ENCODE measurements around the gene ESRRG.
"Not testable (repeated sequence)": the region's sequence is repeated elsewhere in the genome, so short reads cannot be mapped to it uniquely, and the experiment has no call there.

ESRRG gene

DNA sequence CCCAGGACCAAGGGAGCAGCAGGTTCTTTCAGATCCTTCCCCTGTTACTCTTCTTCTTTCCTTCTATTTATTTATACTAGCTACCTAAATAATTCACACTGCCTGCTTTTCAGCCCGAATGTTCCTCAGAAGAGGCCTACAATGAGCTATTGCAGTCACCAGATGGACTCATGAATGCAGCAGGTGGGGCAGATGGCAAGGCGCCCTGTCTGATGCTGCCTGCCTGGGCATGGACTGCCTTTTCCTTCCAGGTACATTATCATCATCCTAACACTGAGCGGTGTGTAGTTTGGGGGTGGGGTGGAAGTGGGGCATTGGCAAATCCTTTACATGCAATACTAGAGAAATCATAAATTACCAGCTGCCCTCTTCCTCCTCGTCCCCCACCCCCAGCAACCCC, 17.6 kb downstream of the ESRRG start:
- no peak for DNase-seq (ENCODE audit: low read depth in 2 of 3, low spot score in 2 of 3)

DNA sequence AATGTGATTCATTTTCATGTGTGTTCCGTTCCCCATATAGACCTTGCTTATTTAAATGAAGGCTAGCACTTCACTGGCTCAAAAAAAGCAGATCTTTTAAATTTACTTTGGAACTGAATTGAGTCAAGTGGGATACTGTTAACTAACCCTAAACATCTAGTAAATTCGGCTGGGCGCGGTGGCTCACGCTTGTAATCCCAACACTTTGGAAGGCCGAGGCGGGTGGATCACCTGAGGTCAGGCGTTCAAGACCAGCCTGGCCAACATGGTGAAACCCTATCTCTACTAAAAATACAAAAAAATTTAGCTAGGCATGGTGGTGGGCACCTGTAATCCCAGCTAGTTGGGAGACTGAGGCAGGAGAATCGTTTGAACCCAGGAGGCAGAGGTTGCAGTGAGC, 19.2 kb downstream of the ESRRG start:
- not testable (repeated sequence) for DNase-seq (ENCODE audit: low read depth in 2 of 3, low spot score in 2 of 3)

DNA sequence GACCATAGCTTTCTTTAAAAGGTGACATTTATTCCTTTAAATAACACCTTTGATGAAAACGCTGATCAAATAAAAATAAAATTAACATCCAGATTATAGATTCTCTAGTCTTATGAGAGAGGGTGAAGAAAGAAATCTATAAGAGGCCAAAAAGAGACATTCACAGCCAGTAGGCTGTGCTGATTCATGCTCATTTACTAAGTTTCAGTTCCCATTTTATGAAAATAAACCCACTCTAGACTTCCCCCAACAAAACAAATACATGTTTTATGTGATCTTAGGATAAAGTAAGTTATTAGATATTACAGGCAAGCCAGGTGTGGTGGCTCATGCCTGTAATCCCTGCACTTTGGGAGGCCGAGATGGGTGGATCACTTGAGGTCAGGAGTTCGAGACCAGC, 21.1 kb downstream of the ESRRG start:
- no peak for DNase-seq (ENCODE audit: low read depth in 2 of 3, low spot score in 2 of 3)

DNA sequence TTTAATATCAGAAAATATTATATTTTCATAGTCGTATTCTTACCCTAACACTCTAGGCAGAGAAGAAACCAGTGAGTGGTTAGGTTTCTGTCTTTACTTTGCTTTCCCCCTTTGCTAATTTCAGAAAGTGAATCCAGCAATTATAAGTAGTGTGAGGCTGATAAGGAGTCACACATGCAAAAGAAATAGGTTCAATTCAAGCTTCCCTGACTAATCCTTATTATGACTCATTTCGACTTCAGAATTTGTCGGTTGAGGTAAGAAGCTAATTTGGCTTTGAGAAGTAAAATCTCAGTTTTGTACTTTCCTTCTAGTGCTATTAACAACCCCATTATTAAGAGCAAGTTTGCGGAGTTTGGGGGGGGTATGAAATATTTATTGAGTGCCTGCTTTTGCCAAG, 22.4 kb downstream of the ESRRG start:
- DNase-seq (ENCODE audit: low read depth in 2 of 3, low spot score in 2 of 3) = no peak

DNA sequence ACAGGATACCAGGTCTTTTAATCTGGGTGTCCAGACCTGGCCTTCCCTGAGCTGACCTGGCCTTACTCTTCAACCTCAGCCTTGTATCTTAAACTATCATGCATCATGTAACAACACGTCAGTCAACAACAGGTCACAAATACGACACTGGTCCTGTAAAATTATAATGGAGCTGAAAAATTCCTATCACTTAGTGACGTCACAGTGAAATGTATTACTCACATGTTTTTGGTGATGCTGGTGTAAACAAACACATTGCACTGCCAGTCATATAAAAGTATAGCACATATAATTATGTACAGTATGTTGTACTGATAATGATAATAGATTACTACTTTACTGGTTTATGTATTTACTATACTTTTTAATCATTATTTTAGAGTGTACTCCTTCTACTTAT, 31.5 kb downstream of the ESRRG start:
- no peak for DNase-seq (ENCODE audit: low read depth in 2 of 3, low spot score in 2 of 3)

DNA sequence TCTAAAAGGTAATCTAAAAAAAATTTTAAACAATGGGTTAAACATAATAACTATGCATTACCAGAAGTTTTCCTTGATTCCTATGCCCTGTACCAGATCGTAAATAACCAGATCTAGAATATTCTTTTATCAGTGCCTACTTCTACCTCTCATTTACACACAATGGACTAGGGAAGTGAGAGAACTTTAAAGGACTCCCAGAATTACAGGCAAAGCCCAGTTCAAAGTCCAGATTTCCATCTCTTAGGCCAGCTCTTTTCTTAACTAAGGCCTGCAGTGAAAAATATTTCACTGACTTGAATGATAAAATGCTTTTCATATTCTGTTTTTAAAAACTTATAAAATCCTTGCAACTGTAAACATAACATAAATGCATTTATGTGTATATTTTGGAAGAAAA, 32.6 kb downstream of the ESRRG start:
- DNase-seq (ENCODE audit: low read depth in 2 of 3, low spot score in 2 of 3) = no peak

DNA sequence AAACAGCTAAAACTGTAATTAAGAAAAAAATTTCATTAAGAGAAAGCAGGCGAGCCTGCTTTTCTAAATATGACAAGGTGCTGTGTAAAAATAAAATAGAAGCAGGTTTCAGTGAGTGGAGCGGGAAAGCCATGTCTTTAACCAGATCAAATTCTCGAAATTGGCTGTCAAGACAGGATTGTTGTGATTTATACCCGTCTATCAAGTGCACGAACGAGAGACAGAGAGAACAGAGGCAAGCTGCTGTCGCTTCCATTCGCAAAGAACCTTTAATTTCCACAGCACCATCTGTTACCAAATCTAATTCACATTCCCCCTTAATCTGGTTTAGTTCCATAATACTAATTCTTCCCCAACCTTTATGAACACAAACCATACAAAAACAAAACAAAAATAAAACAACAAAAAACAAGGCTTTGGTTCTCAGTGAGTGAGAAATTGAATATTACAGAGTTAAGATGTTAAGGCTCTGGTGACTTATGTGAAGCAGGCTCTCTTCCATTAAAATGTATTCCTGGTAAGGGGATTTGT, 35.0 kb downstream of the ESRRG start:
- no peak for DNase-seq (ENCODE audit: low read depth in 2 of 3, low spot score in 2 of 3)

DNA sequence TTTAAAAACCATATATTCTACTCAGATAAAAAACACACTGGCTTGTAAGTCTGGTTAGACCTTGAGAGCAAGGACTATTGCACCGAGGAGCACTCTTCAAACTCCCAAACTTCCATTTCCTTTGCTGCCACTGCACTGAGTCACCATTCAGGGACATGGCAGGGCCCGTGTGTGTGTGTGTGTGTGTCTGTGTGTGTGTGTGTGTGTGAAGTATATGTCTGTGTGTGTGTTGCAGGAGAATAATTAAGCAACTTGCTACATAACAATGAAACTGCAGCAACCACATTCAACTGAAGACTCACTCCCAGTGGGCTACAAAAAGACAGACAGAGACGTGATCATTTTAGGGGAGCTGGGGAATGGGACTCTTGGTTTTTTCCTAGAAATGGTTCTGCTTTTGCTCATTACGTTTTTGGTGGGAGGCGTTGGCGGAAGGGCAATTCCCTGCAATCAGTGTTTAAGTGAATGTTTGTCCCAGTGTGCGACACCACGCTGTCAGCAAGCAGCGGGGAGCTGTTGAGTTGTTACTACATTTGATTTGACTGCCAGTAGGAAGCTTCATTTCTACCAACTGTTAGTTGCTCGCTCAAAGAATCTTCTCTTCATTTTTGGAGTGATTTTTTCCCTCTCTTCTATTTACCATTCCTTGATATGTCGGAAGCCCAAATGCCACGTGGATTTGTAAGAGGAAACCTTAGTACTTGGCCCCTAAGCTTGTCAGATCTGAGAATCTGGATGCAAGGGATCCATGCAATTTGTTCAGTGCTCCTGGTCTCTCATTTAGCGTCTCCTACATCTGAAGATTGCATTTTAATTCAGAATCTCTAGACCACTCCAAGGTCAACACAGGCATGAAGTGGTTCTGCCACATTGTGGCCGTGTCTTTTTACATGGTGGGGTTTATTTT, 36.1 kb downstream of the ESRRG start:
- no peak for DNase-seq (ENCODE audit: low read depth in 2 of 3, low spot score in 2 of 3)

DNA sequence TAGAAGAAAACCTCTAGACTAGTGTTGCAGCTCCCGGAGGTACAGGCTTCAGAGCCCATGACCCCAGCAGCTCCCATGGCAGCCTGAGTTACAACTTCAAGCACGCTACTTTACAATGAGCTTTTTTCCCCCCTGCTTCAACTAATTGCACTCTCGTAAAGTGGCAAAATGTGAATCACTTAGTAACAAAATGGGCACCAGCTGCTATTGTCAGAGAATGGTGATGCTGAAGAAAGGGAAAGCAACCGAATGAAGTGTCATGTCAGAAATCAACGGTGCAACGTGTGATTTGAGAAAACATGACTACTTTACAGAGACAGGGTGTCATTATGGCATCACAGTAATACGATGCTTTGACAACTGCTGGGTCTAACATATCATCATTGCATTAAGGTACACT, 40.5 kb downstream of the ESRRG start:
- no peak for DNase-seq (ENCODE audit: low read depth in 2 of 3, low spot score in 2 of 3)

DNA sequence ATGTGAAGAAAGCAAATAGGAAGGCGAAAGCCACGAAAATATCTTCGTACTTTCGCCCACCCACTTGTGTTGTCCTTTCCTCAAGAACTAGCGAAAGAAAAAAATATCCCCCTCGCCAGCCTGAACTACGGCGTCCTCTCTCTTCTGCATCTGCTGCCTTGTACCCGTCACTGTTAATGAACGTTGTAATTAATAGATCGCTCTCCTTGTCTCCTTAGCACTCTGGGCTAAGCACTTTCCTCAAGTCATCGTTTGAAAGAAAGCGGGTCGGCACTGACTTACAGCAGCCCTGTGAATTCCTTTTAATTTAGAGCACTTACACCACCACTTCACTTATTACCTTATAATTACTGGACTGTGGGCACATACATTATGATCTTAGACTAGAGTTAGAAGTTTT, 44.1 kb downstream of the ESRRG start:
- DNase-seq (ENCODE audit: low read depth in 2 of 3, low spot score in 2 of 3) = no peak

DNA sequence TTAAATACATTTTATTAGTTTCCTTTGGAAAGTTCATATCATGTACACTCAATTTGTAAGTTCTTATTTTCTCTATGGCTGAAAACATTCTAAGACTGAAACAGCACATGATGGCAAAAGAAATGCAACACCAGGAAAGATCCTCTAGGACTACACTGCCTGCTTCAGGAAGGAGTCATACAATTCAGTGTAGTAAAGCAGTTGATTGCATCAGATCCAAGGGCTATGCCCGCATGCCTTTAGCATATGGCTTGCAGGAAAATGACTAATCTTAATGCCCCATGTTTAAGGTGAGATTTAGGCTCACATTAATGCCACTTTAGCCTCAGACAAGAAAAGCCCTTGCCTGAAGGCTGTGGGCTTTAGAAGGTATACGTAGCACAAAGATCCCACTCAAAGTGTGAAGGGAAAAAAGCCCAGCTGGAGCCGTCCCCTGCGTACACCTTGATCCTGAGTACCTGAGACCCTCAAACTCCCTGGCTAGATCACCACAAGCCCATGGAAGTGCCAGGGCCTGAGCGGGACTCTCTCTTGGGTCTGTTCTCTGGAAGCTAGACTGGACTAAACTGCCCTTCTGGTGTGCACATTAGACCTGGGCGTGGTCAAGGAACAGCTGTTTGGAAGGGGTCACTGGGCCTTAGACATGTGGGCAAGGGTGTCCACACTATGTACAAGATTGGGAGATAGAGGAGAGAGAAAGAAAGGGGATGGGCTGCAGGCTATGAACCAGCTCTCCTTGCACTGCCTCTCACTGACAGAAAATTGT, 52.9 kb downstream of the ESRRG start:
- no peak for DNase-seq (ENCODE audit: low read depth in 2 of 3, low spot score in 2 of 3)

DNA sequence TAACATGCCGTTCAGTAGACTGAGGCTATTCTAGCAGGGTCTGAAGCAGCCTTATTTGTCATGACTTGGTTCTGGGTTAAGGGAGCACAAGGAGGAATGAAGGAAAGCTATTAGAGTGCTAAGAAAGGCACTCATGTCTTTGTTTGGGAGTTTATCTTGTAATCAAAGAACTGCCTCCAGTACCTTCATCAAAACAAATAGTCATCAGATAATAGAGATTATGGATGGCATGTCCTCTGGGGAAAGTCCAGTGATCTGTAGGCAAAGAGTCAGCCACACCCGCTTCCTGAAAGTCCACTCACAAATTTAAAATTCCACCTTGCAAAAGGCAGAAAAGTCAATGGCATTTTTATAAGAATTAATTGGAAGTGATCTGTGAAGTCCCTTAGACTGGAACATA, 56.8 kb downstream of the ESRRG start:
- no peak for DNase-seq (ENCODE audit: low read depth in 2 of 3, low spot score in 2 of 3)

DNA sequence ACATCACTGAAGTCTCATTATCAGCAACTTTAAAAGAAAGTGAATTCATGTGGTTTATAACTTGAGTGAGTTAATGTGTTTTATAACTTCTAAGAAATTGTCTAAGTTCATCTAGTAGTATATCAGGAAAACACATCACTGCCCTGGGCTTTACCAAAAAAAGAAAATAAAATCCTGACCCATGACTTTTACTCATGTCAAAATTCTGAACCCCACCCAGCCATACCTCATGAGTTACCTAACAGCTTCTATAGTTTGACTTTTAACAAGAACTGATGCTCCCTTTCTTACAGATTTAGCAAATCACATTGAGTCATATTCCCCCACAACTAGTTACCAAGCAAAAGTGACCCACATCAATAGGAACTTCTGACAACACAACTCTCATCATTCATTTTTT, 57.4 kb downstream of the ESRRG start:
- no peak for DNase-seq (ENCODE audit: low read depth in 2 of 3, low spot score in 2 of 3)

DNA sequence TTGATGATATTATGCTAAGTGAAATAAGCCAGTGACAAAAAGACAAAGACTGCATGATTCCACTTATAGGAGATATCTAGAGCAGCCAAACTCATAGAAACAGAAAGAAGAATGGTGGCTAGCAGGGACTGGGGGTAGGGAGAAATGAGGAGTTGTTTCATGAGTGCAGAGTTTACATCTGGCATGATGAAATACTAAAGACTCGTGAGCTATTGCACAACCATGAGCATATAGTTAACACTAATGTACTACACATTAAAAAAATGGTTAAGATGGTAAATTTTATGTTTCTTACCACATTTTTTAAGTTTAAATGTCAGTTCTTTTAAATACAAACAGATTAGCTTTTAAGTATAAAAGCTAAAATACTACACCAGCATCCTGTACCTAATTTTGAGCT, 57.8 kb downstream of the ESRRG start:
- DNase-seq (ENCODE audit: low read depth in 2 of 3, low spot score in 2 of 3) = no peak

DNA sequence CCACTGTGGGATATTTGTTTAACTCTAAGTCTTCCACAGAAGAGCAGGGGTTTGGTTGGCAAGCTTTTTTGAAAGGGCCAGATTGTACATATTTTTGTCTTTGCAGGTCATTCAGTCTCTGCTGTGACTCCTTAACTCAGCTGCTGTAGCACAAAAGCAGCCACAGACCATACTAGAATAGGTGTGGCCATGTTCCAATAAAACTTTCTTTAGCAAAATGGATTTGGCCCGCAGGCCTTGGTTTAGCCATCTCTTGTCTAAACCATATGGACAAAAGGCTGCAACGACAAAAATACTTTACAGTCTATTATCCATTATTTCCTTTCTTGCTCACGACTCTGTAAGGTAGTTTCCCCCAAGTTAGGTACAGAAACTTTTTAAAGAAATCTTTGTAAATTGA, 60.5 kb downstream of the ESRRG start:
- no peak for DNase-seq (ENCODE audit: low read depth in 2 of 3, low spot score in 2 of 3)

DNA sequence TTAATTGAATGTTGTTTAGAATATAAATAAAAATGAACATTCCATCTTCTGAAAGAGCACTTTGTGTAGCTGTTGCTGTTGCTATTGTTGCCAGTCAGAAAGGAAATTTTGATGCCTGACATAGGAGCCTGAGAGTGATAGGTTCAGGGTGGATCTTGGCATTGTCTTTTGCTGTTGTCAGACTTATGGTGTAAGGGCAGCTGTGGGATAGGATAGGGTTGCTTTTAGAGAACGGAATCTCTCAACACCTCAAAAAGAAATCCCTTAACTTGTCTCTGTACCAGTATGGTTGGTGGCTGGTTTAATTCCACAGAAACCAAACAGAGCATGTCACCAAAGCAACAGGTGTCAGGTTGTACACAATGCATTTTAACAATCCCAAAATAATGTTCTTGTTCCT, 62.7 kb downstream of the ESRRG start:
- no peak for DNase-seq (ENCODE audit: low read depth in 2 of 3, low spot score in 2 of 3)

DNA sequence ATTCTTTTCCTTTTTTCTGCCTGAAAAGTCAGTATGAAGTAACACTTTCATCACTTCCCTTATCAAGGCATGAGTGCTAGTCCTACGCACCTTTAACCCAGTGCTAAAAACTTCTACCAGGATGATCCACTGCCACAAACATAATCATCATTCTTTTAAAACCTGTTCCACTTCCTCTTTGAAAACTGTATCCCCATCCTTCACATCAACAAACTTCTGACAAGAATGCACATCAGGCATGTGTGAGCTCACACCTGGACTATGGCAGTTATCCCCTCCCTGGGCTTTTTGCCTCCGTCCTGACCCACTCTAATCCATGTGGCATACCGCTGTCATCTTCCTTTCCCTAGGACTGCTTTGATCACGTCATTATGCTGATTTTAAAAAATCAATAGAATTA, 70.2 kb downstream of the ESRRG start:
- DNase-seq (ENCODE audit: low read depth in 2 of 3, low spot score in 2 of 3) = no peak

DNA sequence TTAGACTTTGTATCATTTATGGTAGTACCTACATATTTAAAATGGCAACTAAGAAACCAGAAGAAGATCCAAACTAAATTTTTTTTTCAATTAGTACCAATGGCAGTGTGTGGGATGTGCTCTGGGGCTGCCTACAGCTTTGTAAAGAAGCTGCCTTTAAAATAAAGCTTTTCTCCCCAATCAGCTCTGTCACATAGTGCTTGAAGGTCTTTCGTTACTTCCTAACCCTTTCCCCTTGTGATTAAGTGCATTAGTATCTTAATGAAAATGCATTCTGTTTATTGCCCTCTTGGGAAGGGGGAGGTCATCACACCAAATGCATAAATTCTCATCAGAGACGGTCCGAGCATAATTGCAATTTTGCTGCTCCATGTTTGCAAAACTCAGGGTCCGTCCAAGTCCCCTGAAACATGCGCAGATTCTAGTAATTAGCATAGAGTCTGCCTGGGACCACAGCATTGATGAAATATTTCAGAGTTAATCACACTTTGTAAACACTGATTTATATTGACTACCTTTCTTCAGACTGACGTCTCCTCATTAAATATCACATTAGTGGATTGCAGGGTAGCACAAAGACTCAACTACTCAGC, 71.3 kb downstream of the ESRRG start:
- no peak for DNase-seq (ENCODE audit: low read depth in 2 of 3, low spot score in 2 of 3)

DNA sequence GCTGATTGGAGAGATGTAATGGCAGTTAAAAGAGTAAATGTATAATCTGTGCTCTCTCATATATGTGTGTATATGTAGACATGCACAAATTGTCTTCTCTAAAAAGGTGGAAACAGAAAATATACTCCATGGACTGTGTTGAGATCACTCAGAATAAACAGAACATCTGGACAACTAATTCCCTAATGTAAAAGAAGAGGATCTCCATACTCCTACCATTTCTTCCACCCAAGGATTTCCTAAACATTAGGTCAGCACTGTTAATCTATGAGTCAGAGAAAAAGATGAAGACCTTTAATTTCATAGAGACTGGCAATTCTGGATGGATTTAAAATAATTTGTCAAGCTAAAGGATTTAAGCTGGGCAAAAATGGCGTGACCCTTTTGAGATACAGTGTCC, 80.1 kb downstream of the ESRRG start:
- no peak for DNase-seq (ENCODE audit: low read depth in 2 of 3, low spot score in 2 of 3)

DNA sequence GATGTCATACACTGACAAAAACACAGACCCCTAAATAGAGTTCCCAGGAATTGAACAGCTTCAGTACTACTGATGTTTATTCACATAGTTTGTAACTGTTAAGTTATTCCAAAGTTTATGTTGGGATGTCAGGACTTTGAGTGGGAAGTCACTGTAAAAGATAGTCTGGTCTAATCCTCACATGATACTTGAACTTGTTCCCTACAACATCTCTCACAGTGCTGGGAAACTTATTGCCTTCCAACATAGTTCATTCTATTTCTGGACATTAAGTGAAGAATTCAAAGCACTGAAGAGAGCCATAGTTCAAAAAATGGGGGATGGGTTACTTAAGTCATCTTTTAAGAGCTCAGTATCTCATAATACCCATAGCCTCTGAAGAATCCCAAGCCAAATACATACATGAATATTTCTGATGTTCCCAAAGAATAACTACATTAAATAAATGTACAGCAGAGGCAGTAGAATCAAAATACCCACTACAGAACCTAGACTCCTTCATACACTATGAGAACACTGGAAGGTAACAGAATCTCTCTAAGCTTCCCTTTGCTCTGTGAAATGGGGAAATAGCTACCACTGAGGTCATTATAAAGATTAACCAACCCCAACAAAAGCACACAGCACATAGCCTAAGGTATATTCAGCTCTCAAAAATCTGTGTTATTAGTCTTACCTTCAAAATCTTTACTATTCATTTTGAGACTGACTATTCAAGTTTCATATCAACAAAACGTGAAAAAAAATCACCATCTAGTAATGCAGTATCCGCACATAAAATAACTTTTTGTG, 81.4 kb downstream of the ESRRG start:
- no peak for DNase-seq (ENCODE audit: low read depth in 2 of 3, low spot score in 2 of 3)

DNA sequence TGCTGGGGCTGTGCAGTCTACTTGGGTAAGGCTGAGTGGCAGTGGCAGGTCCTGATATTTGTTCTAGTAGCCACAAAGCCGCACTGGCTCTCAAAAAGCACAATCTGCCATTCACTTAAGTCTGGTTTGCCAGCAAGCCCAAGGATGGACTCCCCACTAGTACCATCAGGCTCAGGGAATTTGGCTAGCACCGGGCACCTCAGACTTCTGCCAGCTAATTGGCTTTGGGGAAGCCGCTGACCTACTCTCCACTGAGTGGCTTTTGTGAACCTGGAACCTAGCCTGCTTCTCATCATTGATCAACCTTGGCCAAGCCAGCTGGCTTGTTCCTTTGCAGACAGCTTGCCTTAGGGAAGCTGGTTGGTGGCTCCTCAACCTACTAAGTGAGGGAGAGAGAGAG, 83.1 kb downstream of the ESRRG start:
- DNase-seq (ENCODE audit: low read depth in 2 of 3, low spot score in 2 of 3) = no peak
